ENCODE data around the gene SLC13A3.

The SLC13A3 gene

DNA sequence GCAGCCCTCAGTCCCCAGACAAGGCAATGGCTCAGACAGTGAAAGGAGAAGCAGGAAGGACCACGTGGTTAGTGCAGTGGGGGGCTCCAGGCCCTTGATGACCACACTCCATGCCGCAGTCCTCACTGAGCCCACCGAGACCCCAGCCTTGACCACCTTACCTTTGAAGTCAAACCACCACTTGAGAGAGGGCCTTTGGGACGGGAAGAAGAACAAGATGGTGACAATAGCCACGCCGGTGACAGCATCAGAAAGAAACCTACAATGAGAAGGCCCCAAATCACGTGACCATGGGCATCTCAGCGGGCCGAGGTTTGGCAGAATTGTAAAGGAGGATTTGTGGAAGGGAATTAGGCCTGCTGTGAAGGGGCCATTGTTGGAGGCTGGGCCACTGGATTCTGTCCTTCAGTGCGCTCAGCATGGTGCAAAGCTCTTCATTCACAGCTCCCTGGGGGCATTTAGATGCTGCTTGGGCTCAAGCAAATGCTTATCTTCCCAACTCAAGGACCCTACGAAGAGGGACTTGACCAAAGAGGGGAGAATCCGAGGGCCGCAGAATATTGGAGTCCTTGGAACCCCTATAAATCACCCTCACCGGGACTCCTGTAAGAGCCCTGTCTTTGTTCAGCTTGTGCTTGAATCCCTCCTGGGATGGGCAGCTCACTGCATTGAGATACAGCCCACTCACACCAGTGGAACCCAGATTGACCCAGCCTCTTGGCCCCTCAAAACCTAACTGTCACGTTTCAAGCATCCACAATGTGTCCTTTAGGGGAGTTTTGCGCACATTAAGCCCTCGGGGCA is 67.6 kb downstream of the SLC13A3 start:
- no peak overlapping the region for H3K9ac ChIP-seq (ENCODE audit: low read depth, low read length, poor library complexity)
- no peak overlapping the region for H4K8ac ChIP-seq (ENCODE audit: low read depth, low read length)
- H3K36me3 ChIP-seq (replicated peaks in 1 of 2; ENCODE audit: control insufficient read depth in 2 of 2, insufficient read depth in 2 of 2, low read length in 2 of 2), result peaks cover 0 to 3% of the 10 kb centered on the region in 2 donors
- H3K4me3 ChIP-seq (ENCODE audit: low read length in 2 of 2), result no peak overlapping the region
- no peak overlapping the region for H2BK12ac ChIP-seq (ENCODE audit: low read length)
- H3K27me3 ChIP-seq (ENCODE audit: control insufficient read depth in 3 of 3, insufficient read depth in 3 of 3, low read depth in 1 of 3, low read length in 3 of 3), result no peaks in the 10 kb centered on the region
- H2AK5ac ChIP-seq (ENCODE audit: low read depth, low read length), result no peak overlapping the region
- no peak overlapping the region for H3K23ac ChIP-seq (ENCODE audit: low read depth, low read length, poor library complexity)
- H3K14ac ChIP-seq (ENCODE audit: low read length), result no peak overlapping the region
- no CpG with 5 or more reads among the region's 17 CpGs for WGBS, 2 donors (ENCODE audit: extremely low coverage in 2 of 2, insufficient read length in 2 of 2, insufficient replicate concordance in 1 of 2)
- peak overlapping the region; percentile 43 for H2BK5ac ChIP-seq (ENCODE audit: low read length)
- H2BK120ac ChIP-seq (ENCODE audit: low read depth, low read length), result no peak overlapping the region
- no peaks in the 10 kb centered on the region for H3K79me1 ChIP-seq (ENCODE audit: low read depth, low read length)
- peak; percentile 79 for DNase-seq (ENCODE audit: low spot score)
- no peak overlapping the region for H3K4ac ChIP-seq (ENCODE audit: low read length)
- peak overlapping the region; percentile 49 for H3K18ac ChIP-seq (ENCODE audit: low read length)
- H4K91ac ChIP-seq (ENCODE audit: low read depth, low read length, poor library complexity), result no peak overlapping the region
- peaks cover 7 to 12% of the 10 kb centered on the region in 2 donors for H3K4me1 ChIP-seq (ENCODE audit: control insufficient read depth in 2 of 2, insufficient read depth in 1 of 2, low read depth in 1 of 2, low read length in 2 of 2)
- H3K9me3 ChIP-seq (replicated peaks in 1 of 2; ENCODE audit: control insufficient read depth in 2 of 2, insufficient read depth in 1 of 2, low read depth in 1 of 2, low read length in 2 of 2), result peaks cover 14 to 16% of the 10 kb centered on the region in 2 donors
- peak overlapping the region; percentile 78 for H2AFZ ChIP-seq (ENCODE audit: low read length)
- H3K4me2 ChIP-seq (ENCODE audit: insufficient read depth, low read length, poor library complexity, severe bottlenecking), result peak overlapping the region; percentile 46
- H2BK15ac ChIP-seq (ENCODE audit: low read length), result no peak overlapping the region
- H3K27ac ChIP-seq (replicated peaks; ENCODE audit: low read length), result peak overlapping the region; percentile 78

DNA sequence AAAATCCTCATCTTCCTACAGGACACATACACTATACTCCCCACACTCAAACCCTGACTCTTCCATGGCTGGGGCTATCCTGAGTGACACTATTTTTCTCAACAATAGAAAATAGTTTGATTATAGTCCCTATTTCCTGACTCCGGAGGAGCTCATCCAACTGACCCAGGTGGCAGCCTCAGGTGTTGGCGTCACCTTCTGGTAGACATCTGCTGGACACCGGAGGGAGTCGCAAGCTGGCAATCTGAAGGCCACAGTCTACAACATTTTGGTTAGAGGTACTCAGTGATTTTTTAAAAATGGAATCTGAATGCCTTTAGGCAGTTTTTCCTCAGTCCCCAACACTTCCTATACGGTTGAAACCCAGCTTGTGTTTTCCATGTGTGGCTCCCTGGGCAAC is 68.6 kb downstream of the SLC13A3 start:
- no peak overlapping the region for H3K4ac ChIP-seq (ENCODE audit: low read length)
- no peaks in the 10 kb centered on the region for H3K79me1 ChIP-seq (ENCODE audit: low read depth, low read length)
- peak overlapping the region; percentile 7 for H3K18ac ChIP-seq (ENCODE audit: low read length)
- DNase-seq (ENCODE audit: low spot score), result no peak
- H3K14ac ChIP-seq (ENCODE audit: low read length), result no peak overlapping the region
- no peak overlapping the region for H2BK120ac ChIP-seq (ENCODE audit: low read depth, low read length)
- no peak overlapping the region for H2BK12ac ChIP-seq (ENCODE audit: low read length)
- no peaks in the 10 kb centered on the region for H3K27me3 ChIP-seq (ENCODE audit: control insufficient read depth in 3 of 3, insufficient read depth in 3 of 3, low read depth in 1 of 3, low read length in 3 of 3)
- H3K9ac ChIP-seq (ENCODE audit: low read depth, low read length, poor library complexity), result no peak overlapping the region
- peak overlapping the region; percentile 70 for H2BK15ac ChIP-seq (ENCODE audit: low read length)
- no peak overlapping the region for H4K91ac ChIP-seq (ENCODE audit: low read depth, low read length, poor library complexity)
- no peak overlapping the region for H3K4me3 ChIP-seq (ENCODE audit: low read length in 2 of 2)
- no CpG with 5 or more reads among the region's 5 CpGs for WGBS, 2 donors (ENCODE audit: extremely low coverage in 2 of 2, insufficient read length in 2 of 2, insufficient replicate concordance in 1 of 2)
- no peak overlapping the region for H2BK5ac ChIP-seq (ENCODE audit: low read length)
- peaks cover 7 to 12% of the 10 kb centered on the region in 2 donors for H3K4me1 ChIP-seq (ENCODE audit: control insufficient read depth in 2 of 2, insufficient read depth in 1 of 2, low read depth in 1 of 2, low read length in 2 of 2)
- no peak overlapping the region for H3K23ac ChIP-seq (ENCODE audit: low read depth, low read length, poor library complexity)
- H3K9me3 ChIP-seq (replicated peaks in 1 of 2; ENCODE audit: control insufficient read depth in 2 of 2, insufficient read depth in 1 of 2, low read depth in 1 of 2, low read length in 2 of 2), result peaks cover 14% of the 10 kb centered on the region in 2 donors
- H3K27ac ChIP-seq (replicated peaks; ENCODE audit: low read length), result peak overlapping the region; percentile 35
- H3K36me3 ChIP-seq (replicated peaks in 1 of 2; ENCODE audit: control insufficient read depth in 2 of 2, insufficient read depth in 2 of 2, low read length in 2 of 2), result peaks cover 0 to 3% of the 10 kb centered on the region in 2 donors
- H4K8ac ChIP-seq (ENCODE audit: low read depth, low read length), result no peak overlapping the region
- no peak overlapping the region for H3K4me2 ChIP-seq (ENCODE audit: insufficient read depth, low read length, poor library complexity, severe bottlenecking)
- no peak overlapping the region for H2AFZ ChIP-seq (ENCODE audit: low read length)
- H2AK5ac ChIP-seq (ENCODE audit: low read depth, low read length), result peak overlapping the region; percentile 94

DNA sequence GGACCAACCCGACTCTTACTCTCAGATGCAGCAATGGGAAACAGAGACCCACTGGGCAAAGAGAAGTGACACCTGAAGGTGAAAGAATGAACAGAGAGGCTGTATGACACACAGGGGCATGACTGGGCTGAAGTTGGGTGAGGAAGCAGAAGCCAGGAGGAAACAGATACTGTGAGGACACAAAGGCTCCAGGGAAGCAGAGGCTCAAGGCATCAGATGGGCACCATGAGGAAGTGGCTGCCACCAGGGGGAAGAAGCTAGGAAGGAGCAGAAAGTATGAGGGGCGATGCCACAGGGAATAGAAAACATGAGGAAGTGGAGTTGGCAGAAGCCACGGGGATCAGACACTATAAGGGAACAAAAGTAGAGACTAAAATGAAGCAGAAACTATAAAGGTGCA is 69.9 kb downstream of the SLC13A3 start:
- Histone ChIP-seq H3K27me3 (ENCODE audit: control insufficient read depth in 3 of 3, insufficient read depth in 3 of 3, low read depth in 1 of 3, low read length in 3 of 3) (no peaks in the 10 kb centered on the region), H3K27ac (replicated peaks; ENCODE audit: low read length) (no peak overlapping the region), H3K4me3 (ENCODE audit: low read length in 2 of 2) (peak overlapping the region in 1 of 2 donors; percentile 3), H2BK12ac (ENCODE audit: low read length) (no peak overlapping the region), H3K4me1 (ENCODE audit: control insufficient read depth in 2 of 2, insufficient read depth in 1 of 2, low read depth in 1 of 2, low read length in 2 of 2) (peaks cover 7 to 12% of the 10 kb centered on the region in 2 donors), H4K91ac (ENCODE audit: low read depth, low read length, poor library complexity) (no peak overlapping the region), H3K14ac (ENCODE audit: low read length) (no peak overlapping the region), H3K4ac (ENCODE audit: low read length) (peak overlapping the region; percentile 60), H2BK15ac (ENCODE audit: low read length) (no peak overlapping the region), H4K8ac (ENCODE audit: low read depth, low read length) (no peak overlapping the region), H3K9me3 (replicated peaks in 1 of 2; ENCODE audit: control insufficient read depth in 2 of 2, insufficient read depth in 1 of 2, low read depth in 1 of 2, low read length in 2 of 2) (peaks cover 14% of the 10 kb centered on the region in 2 donors), H3K18ac (ENCODE audit: low read length) (no peak overlapping the region), H3K36me3 (replicated peaks in 1 of 2; ENCODE audit: control insufficient read depth in 2 of 2, insufficient read depth in 2 of 2, low read length in 2 of 2) (peaks cover 0 to 3% of the 10 kb centered on the region in 2 donors), H3K23ac (ENCODE audit: low read depth, low read length, poor library complexity) (no peak overlapping the region), H3K4me2 (ENCODE audit: insufficient read depth, low read length, poor library complexity, severe bottlenecking) (no peak overlapping the region), H2AFZ (ENCODE audit: low read length) (no peak overlapping the region), H2AK5ac (ENCODE audit: low read depth, low read length) (peak overlapping the region; percentile 80), H3K9ac (ENCODE audit: low read depth, low read length, poor library complexity) (no peak overlapping the region), H2BK120ac (ENCODE audit: low read depth, low read length) (no peak overlapping the region), H3K79me1 (ENCODE audit: low read depth, low read length) (no peaks in the 10 kb centered on the region), H2BK5ac (ENCODE audit: low read length) (no peak overlapping the region)
- WGBS, 2 donors (ENCODE audit: extremely low coverage in 2 of 2, insufficient read length in 2 of 2, insufficient replicate concordance in 1 of 2), result no CpG with 5 or more reads among the region's 3 CpGs
- DNase-seq (ENCODE audit: low spot score), result no peak

- Histone ChIP-seq H4K91ac (ENCODE audit: low read depth, low read length, poor library complexity) (no peak overlapping the region), H3K23ac (ENCODE audit: low read depth, low read length, poor library complexity) (no peak overlapping the region), H3K4me2 (ENCODE audit: insufficient read depth, low read length, poor library complexity, severe bottlenecking) (no peak overlapping the region), H2AK5ac (ENCODE audit: low read depth, low read length) (peak overlapping the region; percentile 80), H2BK12ac (ENCODE audit: low read length) (no peak overlapping the region), H3K9me3 (replicated peaks in 1 of 2; ENCODE audit: control insufficient read depth in 2 of 2, insufficient read depth in 1 of 2, low read depth in 1 of 2, low read length in 2 of 2) (peaks cover 14% of the 10 kb centered on the region in 2 donors), H3K4ac (ENCODE audit: low read length) (no peak overlapping the region), H3K14ac (ENCODE audit: low read length) (no peak overlapping the region), H4K8ac (ENCODE audit: low read depth, low read length) (no peak overlapping the region), H3K36me3 (replicated peaks in 1 of 2; ENCODE audit: control insufficient read depth in 2 of 2, insufficient read depth in 2 of 2, low read length in 2 of 2) (peaks cover 0 to 3% of the 10 kb centered on the region in 2 donors), H3K18ac (ENCODE audit: low read length) (no peak overlapping the region), H3K79me1 (ENCODE audit: low read depth, low read length) (no peaks in the 10 kb centered on the region), H2BK5ac (ENCODE audit: low read length) (no peak overlapping the region), H2BK15ac (ENCODE audit: low read length) (peak overlapping the region; percentile 16), H3K4me3 (ENCODE audit: low read length in 2 of 2) (no peak overlapping the region), H2BK120ac (ENCODE audit: low read depth, low read length) (no peak overlapping the region), H3K27ac (replicated peaks; ENCODE audit: low read length) (no peak overlapping the region), H3K27me3 (ENCODE audit: control insufficient read depth in 3 of 3, insufficient read depth in 3 of 3, low read depth in 1 of 3, low read length in 3 of 3) (no peaks in the 10 kb centered on the region), H2AFZ (ENCODE audit: low read length) (no peak overlapping the region), H3K4me1 (ENCODE audit: control insufficient read depth in 2 of 2, insufficient read depth in 1 of 2, low read depth in 1 of 2, low read length in 2 of 2) (peaks cover 7 to 12% of the 10 kb centered on the region in 2 donors), H3K9ac (ENCODE audit: low read depth, low read length, poor library complexity) (no peak overlapping the region)
- WGBS, 2 donors (ENCODE audit: extremely low coverage in 2 of 2, insufficient read length in 2 of 2, insufficient replicate concordance in 1 of 2), result no CpG with 5 or more reads among the region's 2 CpGs
- no peak for DNase-seq (ENCODE audit: low spot score)
Measured at GRCh38 chr20:46580613-46581205, 70.5 kb downstream of the SLC13A3 start.

All from neuronal stem cell (in vitro differentiated cells).